HepG2 (cell line): ENCODE data around the gene RAB40C. TPM values are rescaled to one million over a fixed set of nuclear protein-coding genes. Genes with fewer than 3 reads are reported as not detected.

Experiments used
- ATAC-seq: fragments of 200-7000 bp; cut with Tn5 transposase; 3 replicates; pipeline ENCODE4 v1.9.1; 2020; ENCODE audit warnings: mild to moderate bottlenecking, moderate library complexity
- BruUV-seq: library from RNA; stranded (reverse); fragments of 400-500 nt; replicated peaks from 2 replicates; lab custom pipeline; 2021; lab: Mats Ljungman, UMichigan
- CTCF ChIA-PET: fragments of 300-600 bp; formaldehyde crosslinking; extraction: SDS; loops from one replicate; lab custom pipeline; 2021; ENCODE audit warnings: low total read pairs, inconsistent platforms, low intra/inter-chr PET ratio; lab: Yijun Ruan, JAX
- POLR2A ChIA-PET: fragments of 350-600 bp; sonication (Branson Sonifier 250); formaldehyde crosslinking; loops from one replicate; lab custom pipeline; 2020; ENCODE audit warnings: antibody characterized with exemption, inconsistent platforms; lab: Yijun Ruan, JAX
- DNase-seq: peaks from one replicate; pipeline ENCODE4 v3.0.0-alpha.2; 2015; ENCODE audit warnings: low spot score
- FAIRE-seq: peaks from 3 replicates; lab custom pipeline; 2011; peaks lifted over from hg19 to GRCh38; lab: Jason Lieb, UNC
- H2AFZ ChIP-seq: one replicate; pipeline ENCODE4 v1.6.1; 2011; ENCODE audit warnings: low read length, inconsistent platforms
- H3K27ac ChIP-seq: fragments of 300-600 bp; 3 replicates; pipeline ENCODE4 v1.8.0; 2011; ENCODE audit warnings: mixed run types, mild to moderate bottlenecking, mixed read lengths, low read length, inconsistent platforms; ENCODE audit not compliant: insufficient read depth; ENCODE audit errors: extremely low read length
- H3K27me3 ChIP-seq, 2 experiments: fragments of 200-600 bp in 1 of 2; 2 replicates in 1 of 2; 3 replicates in 1 of 2; pipeline versions ENCODE4 v1.6.0 to v1.8.0; 2011; ENCODE audit warnings: low read length in 2 of 2, mild to moderate bottlenecking in 2 of 2, moderate library complexity in 2 of 2, inconsistent platforms in 1 of 2; ENCODE audit not compliant: insufficient read depth in 2 of 2, control insufficient read depth in 1 of 2
- H3K36me3 ChIP-seq, 2 experiments: fragments of 200-600 bp in 1 of 2; replicated peaks in 1 of 2; 2 replicates in 1 of 2; 3 replicates in 1 of 2; pipeline versions ENCODE4 v1.5.1 to v1.8.0; 2011; ENCODE audit warnings: low read length in 2 of 2, inconsistent platforms in 1 of 2; ENCODE audit not compliant: insufficient read depth in 2 of 2, control insufficient read depth in 1 of 2
- H3K4me1 ChIP-seq: 2 replicates; pipeline ENCODE4 v1.5.1; 2012; ENCODE audit warnings: low read length, inconsistent platforms; ENCODE audit not compliant: insufficient read depth
- H3K4me2 ChIP-seq: 2 replicates; pipeline ENCODE4 v1.6.0; 2011; ENCODE audit warnings: low read depth, low read length, inconsistent platforms
- H3K4me3 ChIP-seq, 3 experiments: fragments of 200-600 bp in 1 of 3; sonication (generic), shearing (Covaris generic) in 1 of 3; replicated peaks in 1 of 3; 2 replicates each; pipeline ENCODE4 v1.5.1; 2011 to 2016; ENCODE audit warnings: low read length in 3 of 3, inconsistent platforms in 2 of 3, low read depth in 2 of 3, mild to moderate bottlenecking in 2 of 3, control low read depth in 1 of 3, mixed read lengths in 1 of 3; ENCODE audit not compliant: insufficient read depth in 1 of 3
- H3K79me2 ChIP-seq: one replicate; pipeline ENCODE4 v1.6.1; 2011; ENCODE audit warnings: low read length, inconsistent platforms; ENCODE audit not compliant: insufficient read depth
- H3K9ac ChIP-seq: 2 replicates; pipeline ENCODE4 v1.6.0; 2011; ENCODE audit warnings: mild to moderate bottlenecking, low read depth, low read length, inconsistent platforms; ENCODE audit not compliant: insufficient read depth
- H3K9me3 ChIP-seq: 2 replicates; pipeline ENCODE4 v1.5.1; 2012; ENCODE audit warnings: mild to moderate bottlenecking, low read length
- H4K20me1 ChIP-seq: 2 replicates; pipeline ENCODE4 v1.6.0; 2011; ENCODE audit warnings: inconsistent platforms, mild to moderate bottlenecking, low read length, moderate library complexity; ENCODE audit not compliant: insufficient read depth
- FOXA1 ChIP-seq, 2 experiments: fragments of 450-650 bp in 1 of 2; sonication (generic) in 1 of 2; formaldehyde crosslinking in 1 of 2; IDR thresholded peaks; 2 replicates each; pipeline versions ENCODE4 v1.4.0 to v1.6.1; 2016 to 2020; ENCODE audit warnings: missing genetic modification reagents in 1 of 2
- GABPB1 ChIP-seq: IDR thresholded peaks from 2 replicates; pipeline ENCODE4 v1.6.1; 2016; ENCODE audit warnings: mild to moderate bottlenecking, missing genetic modification reagents, moderate library complexity, missing compliant biosample characterization
- GTF2F1 ChIP-seq: fragments of 150-350 bp; IDR thresholded peaks from 2 replicates; pipeline ENCODE4 v1.6.1; 2014; ENCODE audit warnings: low read length
- HOMEZ ChIP-seq: IDR thresholded peaks from 2 replicates; pipeline ENCODE4 v1.6.1; 2016; ENCODE audit warnings: low read depth
- MYPOP ChIP-seq: sonication (generic); formaldehyde crosslinking; IDR thresholded peaks from 2 replicates; pipeline ENCODE4 v1.8.1; 2023; ENCODE audit warnings: mild to moderate bottlenecking, moderate library complexity, missing genetic modification reagents
- ZNF3 ChIP-seq: IDR thresholded peaks from 2 replicates; pipeline ENCODE4 v1.7.0; 2017; ENCODE audit warnings: inconsistent platforms
- ZNF329 ChIP-seq: sonication (generic); formaldehyde crosslinking; IDR thresholded peaks from 2 replicates; pipeline ENCODE4 v1.9.0; 2021; ENCODE audit warnings: low read depth, mild to moderate bottlenecking, missing genetic modification reagents
- ZNF337 ChIP-seq: sonication (generic); formaldehyde crosslinking; IDR thresholded peaks from 2 replicates; pipeline ENCODE4 v1.5.1; 2020; ENCODE audit warnings: missing genetic modification reagents, low read depth, mild to moderate bottlenecking, borderline replicate concordance
- ZNF512 ChIP-seq: sonication (generic); formaldehyde crosslinking; IDR thresholded peaks from 2 replicates; pipeline ENCODE4 v1.4.0; 2020; ENCODE audit warnings: mild to moderate bottlenecking, missing genetic modification reagents
- WGBS: methylation state at CpG from one replicate; pipeline ENCODE4 v1.1.6; 2017; ENCODE audit warnings: low lambda C conversion rate; 5-methylcytosine and 5-hydroxymethylcytosine counted together
- in situ Hi-C: cut with HindIII; loops from 2 replicates; pipeline ENCODE4 v1.10.0; 2017; ENCODE audit warnings: low pct_unique_long_range_greater_than_20kb; ENCODE audit not compliant: extremely low pct_ligation_motif_present
- intact Hi-C: fragments of 100-400 bp; cut with micrococcal nuclease; formaldehyde crosslinking; loops from one replicate; pipeline ENCODE4 v1.10.0; 2022; ENCODE audit not compliant: unreplicated experiment
- polyA plus RNA-seq, 8 experiments: library from polyadenylated mRNA; depleted of rRNA in 3 of 8; stranded (reverse) in 7 of 8; unstranded in 1 of 8; fragments of >200 nt; fragmentation: Illumina TruSeq in 4 of 8; extraction: Trizol in 4 of 8; gene quantifications; 2 replicates each; pipeline versions ENCODE4 v1.2.1 to v1.2.3, GENCODE V29; 2011 to 2016; ENCODE audit warnings: low read depth in 4 of 8, missing spikeins in 1 of 8, mixed read lengths in 1 of 8; ENCODE audit not compliant: insufficient read depth in 1 of 8
- total RNA-seq, 5 experiments: library from RNA; depleted of rRNA; stranded (reverse); fragments of >200 nt; fragmentation: Illumina TruSeq; extraction: Trizol; gene quantifications; 2 replicates each; pipeline ENCODE4 v1.2.3, GENCODE V29; 2016; ENCODE audit warnings: low read depth in 1 of 5
- TF ChIP-seq, protein P1 (sequence below): sonication (generic); formaldehyde crosslinking; IDR thresholded peaks from 2 replicates; pipeline ENCODE4 v1.4.0; 2020; ENCODE audit warnings: missing genetic modification reagents, low read depth, mild to moderate bottlenecking, borderline replicate concordance
- TF ChIP-seq, protein P2 (sequence below): fragments of 450-650 bp; IDR thresholded peaks from 2 replicates; pipeline ENCODE4 v1.6.1; 2017

Gene RAB40C
- total and polyA plus RNA-seq, 2 of the 13 experiments (the other 11 are each of a cell fraction or from before 2014, with no cell fraction given), result 7.7 to 11.5 TPM

- Histone ChIP-seq H3K4me3 (no peak overlapping the region), H3K27me3 (no peaks in the 10 kb centered on the region), H3K79me2 (no peaks in the 10 kb centered on the region), H2AFZ (no peak overlapping the region), H4K20me1 (no peaks in the 10 kb centered on the region), H3K36me3 (no peaks in the 10 kb centered on the region), H3K4me1 (peaks cover 7% of the 10 kb centered on the region), H3K9me3 (no peaks in the 10 kb centered on the region), H3K4me2 (no peak overlapping the region), H3K9ac (no peak overlapping the region), H3K27ac (no peak overlapping the region)
- TF ChIP-seq, protein P1, sequence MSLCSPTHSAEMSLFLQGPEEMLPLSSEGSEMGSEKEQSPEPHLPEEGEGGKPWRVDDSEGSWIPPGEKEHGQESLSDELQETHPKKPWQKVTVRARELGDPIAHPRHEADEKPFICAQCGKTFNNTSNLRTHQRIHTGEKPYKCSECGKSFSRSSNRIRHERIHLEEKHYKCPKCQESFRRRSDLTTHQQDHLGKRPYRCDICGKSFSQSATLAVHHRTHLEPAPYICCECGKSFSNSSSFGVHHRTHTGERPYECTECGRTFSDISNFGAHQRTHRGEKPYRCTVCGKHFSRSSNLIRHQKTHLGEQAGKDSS (CRISPR knock-in tag), result no peak
- TF ChIP-seq GABPB1 (CRISPR knock-in tag), result no peak
- no peak for TF ChIP-seq GTF2F1
- no peak for TF ChIP-seq FOXA1 (IDR thresholded peaks at IDR 0.05)
- TF ChIP-seq FOXA1 (CRISPR knock-in tag; IDR thresholded peaks at IDR 0.05), result no peak
- ChIA-PET CTCF (no interaction called here), POLR2A (no interaction called here)
- 95% methylated on average over 20 of the region's 21 CpGs for WGBS
- intact Hi-C loops, result no loop called here
- ATAC-seq (no peak), FAIRE-seq (no peak), DNase-seq (no peak)
- no TSS peak for BruUV-seq
- in situ Hi-C loops, result no loop called here
Observed at GRCh38 chr16:621526-622105, 31.8 kb downstream of the RAB40C start.

DNA sequence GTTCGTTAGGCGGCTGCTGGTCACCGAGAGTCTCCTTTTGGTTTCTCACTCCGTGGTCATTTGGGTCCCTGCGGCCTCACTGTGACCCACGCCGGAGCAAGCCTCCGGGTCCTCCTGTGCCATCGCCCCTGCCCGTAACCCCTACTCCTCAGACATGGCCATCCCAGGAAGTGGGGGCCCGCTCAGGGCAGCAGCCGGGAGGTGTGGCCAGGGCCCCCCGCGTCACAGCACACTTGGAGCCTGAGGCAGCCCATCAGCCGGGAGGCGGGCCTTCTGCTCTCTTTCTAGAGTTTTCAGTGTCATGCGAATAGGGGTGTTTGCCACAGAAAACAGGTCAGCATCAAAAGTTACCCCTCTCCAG lies 33.0 kb downstream of the RAB40C start:
- no peaks in the 10 kb centered on the region for H3K9me3 ChIP-seq
- no TSS peak for BruUV-seq
- H3K79me2 ChIP-seq, result no peaks in the 10 kb centered on the region
- H3K4me1 ChIP-seq, result no peaks in the 10 kb centered on the region
- H3K36me3 ChIP-seq, result peaks cover 0 to 4% of the 10 kb centered on the region in 2 experiments; a peak in 2 of 5 replicates
- in situ Hi-C loops (no loop called here), intact Hi-C loops (no loop called here)
- ChIA-PET CTCF (no interaction called here), POLR2A (no interaction called here)
- H3K9ac ChIP-seq, result no peak overlapping the region
- H3K27me3 ChIP-seq, result no peaks in the 10 kb centered on the region
- H3K4me3 ChIP-seq, result no peak overlapping the region
- H3K4me2 ChIP-seq, result no peak overlapping the region
- WGBS, result 97% methylated on average over 15 of the region's 17 CpGs
- DNase-seq (no peak), ATAC-seq (no peak), FAIRE-seq (no peak)
- H3K27ac ChIP-seq, result no peak overlapping the region
- H2AFZ ChIP-seq, result no peak overlapping the region
- H4K20me1 ChIP-seq, result no peaks in the 10 kb centered on the region
- no peak for TF ChIP-seq MYPOP (CRISPR knock-in tag)
- no peak for TF ChIP-seq HOMEZ
- no peak for TF ChIP-seq ZNF3 (CRISPR knock-in tag)
- TF ChIP-seq ZNF337 (CRISPR knock-in tag), result no peak
- TF ChIP-seq, protein P2, sequence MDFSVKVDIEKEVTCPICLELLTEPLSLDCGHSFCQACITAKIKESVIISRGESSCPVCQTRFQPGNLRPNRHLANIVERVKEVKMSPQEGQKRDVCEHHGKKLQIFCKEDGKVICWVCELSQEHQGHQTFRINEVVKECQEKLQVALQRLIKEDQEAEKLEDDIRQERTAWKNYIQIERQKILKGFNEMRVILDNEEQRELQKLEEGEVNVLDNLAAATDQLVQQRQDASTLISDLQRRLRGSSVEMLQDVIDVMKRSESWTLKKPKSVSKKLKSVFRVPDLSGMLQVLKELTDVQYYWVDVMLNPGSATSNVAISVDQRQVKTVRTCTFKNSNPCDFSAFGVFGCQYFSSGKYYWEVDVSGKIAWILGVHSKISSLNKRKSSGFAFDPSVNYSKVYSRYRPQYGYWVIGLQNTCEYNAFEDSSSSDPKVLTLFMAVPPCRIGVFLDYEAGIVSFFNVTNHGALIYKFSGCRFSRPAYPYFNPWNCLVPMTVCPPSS, result no peak
- no peak for TF ChIP-seq ZNF329
- no peak for TF ChIP-seq ZNF512 (CRISPR knock-in tag)
